OCI-LY1 (cell line): ENCODE data around the gene NPAT.
A peak's percentile ranks its signal among the peaks of the same experiment; 100 is the strongest.

Experiments
- H2AFZ ChIP-seq: fragments of 200-600 bp; sonication (generic), shearing (Covaris generic); 2 replicates; pipeline ENCODE4 v1.6.0; 2014; ENCODE audit warnings: antibody characterized with exemption, mild to moderate bottlenecking, low read length
- H3F3A ChIP-seq: fragments of 200-600 bp; sonication (generic), shearing (Covaris generic); 2 replicates; pipeline ENCODE4 v1.6.0; 2014; ENCODE audit warnings: mild to moderate bottlenecking, antibody characterized with exemption, low read length, moderate library complexity; ENCODE audit not compliant: insufficient read depth
- H3K27ac ChIP-seq: fragments of 200-600 bp; sonication (generic); 2 replicates; pipeline ENCODE4 v1.5.1; 2014; ENCODE audit warnings: low read length, mixed run types, mild to moderate bottlenecking, low read depth; ENCODE audit not compliant: poor library complexity, severe bottlenecking
- H3K27me3 ChIP-seq: fragments of 200-600 bp; sonication (generic); 2 replicates; pipeline ENCODE4 v1.6.0; 2014; ENCODE audit warnings: antibody characterized with exemption, mild to moderate bottlenecking, low read length, moderate library complexity; ENCODE audit not compliant: insufficient read depth
- H3K36me3 ChIP-seq: fragments of 200-600 bp; sonication (generic); 2 replicates; pipeline ENCODE4 v1.6.1; 2014; ENCODE audit warnings: mild to moderate bottlenecking, antibody characterized with exemption, low read length, moderate library complexity, mixed read lengths; ENCODE audit not compliant: insufficient read depth
- H3K4me1 ChIP-seq: fragments of 200-600 bp; sonication (generic); 2 replicates; pipeline ENCODE4 v1.5.1; 2014; ENCODE audit warnings: mild to moderate bottlenecking, low read length, moderate library complexity; ENCODE audit not compliant: insufficient read depth, severe bottlenecking
- H3K4me2 ChIP-seq: fragments of 200-600 bp; sonication (generic), shearing (Covaris generic); 2 replicates; pipeline ENCODE4 v1.6.1; 2014; ENCODE audit warnings: low read length
- H3K4me3 ChIP-seq: fragments of 200-600 bp; sonication (generic); 2 replicates; pipeline ENCODE4 v1.5.1; 2014; ENCODE audit warnings: low read length, low read depth, mild to moderate bottlenecking, mixed read lengths; ENCODE audit not compliant: poor library complexity, severe bottlenecking
- H3K79me2 ChIP-seq: fragments of 200-600 bp; shearing (Covaris generic); 2 replicates; pipeline ENCODE4 v1.6.1; 2016; ENCODE audit warnings: mixed run types, low read length, mixed read lengths; ENCODE audit not compliant: insufficient read depth
- H3K9ac ChIP-seq: fragments of 200-600 bp; sonication (generic), shearing (Covaris generic); 2 replicates; pipeline ENCODE4 v1.6.1; 2014; ENCODE audit warnings: mild to moderate bottlenecking, low read length, mixed read lengths
- H3K9me2 ChIP-seq: fragments of 200-600 bp; sonication (generic), shearing (Covaris generic); 2 replicates; pipeline ENCODE4 v1.6.1; 2014; ENCODE audit warnings: low read depth, mild to moderate bottlenecking, low read length, mixed read lengths
- H3K9me3 ChIP-seq: fragments of 200-600 bp; shearing (Covaris generic); 2 replicates; pipeline ENCODE4 v1.6.1; 2014; ENCODE audit warnings: low read length, mixed read lengths
- H4K20me1 ChIP-seq: fragments of 200-600 bp; sonication (generic), shearing (Covaris generic); 2 replicates; pipeline ENCODE4 v1.6.0; 2016; ENCODE audit warnings: mild to moderate bottlenecking, low read length; ENCODE audit not compliant: insufficient read depth
- EZH2 ChIP-seq: fragments of 200-600 bp; sonication (generic), shearing (Covaris generic); IDR thresholded peaks from 2 replicates; pipeline ENCODE4 v1.8.0; 2017; ENCODE audit warnings: borderline replicate concordance, mixed run types, mild to moderate bottlenecking, antibody characterized with exemption, low read length, moderate library complexity, mixed read lengths
- TF ChIP-seq, protein P1 (sequence below): fragments of 200-600 bp; sonication (generic), shearing (Covaris generic); IDR thresholded peaks from 2 replicates; pipeline ENCODE4 v1.5.1; 2017; ENCODE audit warnings: mild to moderate bottlenecking, antibody characterized with exemption, low read length, moderate library complexity, mixed read lengths

Gene NPAT

DNA sequence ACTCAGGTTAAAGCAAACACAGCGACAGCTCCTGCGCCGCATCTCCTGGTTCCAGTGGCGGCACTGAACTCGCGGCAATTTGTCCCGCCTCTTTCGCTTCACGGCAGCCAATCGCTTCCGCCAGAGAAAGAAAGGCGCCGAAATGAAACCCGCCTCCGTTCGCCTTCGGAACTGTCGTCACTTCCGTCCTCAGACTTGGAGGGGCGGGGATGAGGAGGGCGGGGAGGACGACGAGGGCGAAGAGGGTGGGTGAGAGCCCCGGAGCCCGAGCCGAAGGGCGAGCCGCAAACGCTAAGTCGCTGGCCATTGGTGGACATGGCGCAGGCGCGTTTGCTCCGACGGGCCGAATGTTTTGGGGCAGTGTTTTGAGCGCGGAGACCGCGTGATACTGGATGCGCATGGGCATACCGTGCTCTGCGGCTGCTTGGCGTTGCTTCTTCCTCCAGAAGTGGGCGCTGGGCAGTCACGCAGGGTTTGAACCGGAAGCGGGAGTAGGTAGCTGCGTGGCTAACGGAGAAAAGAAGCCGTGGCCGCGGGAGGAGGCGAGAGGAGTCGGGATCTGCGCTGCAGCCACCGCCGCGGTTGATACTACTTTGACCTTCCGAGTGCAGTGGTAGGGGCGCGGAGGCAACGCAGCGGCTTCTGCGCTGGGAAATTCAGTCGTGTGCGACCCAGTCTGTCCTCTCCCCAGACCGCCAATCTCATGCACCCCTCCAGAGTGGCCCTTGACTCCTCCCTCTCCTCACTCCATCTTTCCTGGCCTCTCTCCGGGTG is at the start of gene NPAT, which contains the start of gene ATM:
TSS of gene NPAT (minus strand) at position 65 of the 774 bp plus-strand sequence. CDS start 102 bp downstream, outside the sequence.
TSS of gene ATM (plus strand) at position 494 of the 774 bp plus-strand sequence. CDS start 4,558 bp downstream, outside the sequence.
- H3K36me3 ChIP-seq, result peaks cover 44% of the 10 kb centered on the region
- peaks cover 51% of the 10 kb centered on the region for H3K4me1 ChIP-seq
- H3K9ac ChIP-seq, result peak within 1 kb of the TSS; percentile 93
- no peaks in the 10 kb centered on the region for H4K20me1 ChIP-seq
- no peaks in the 10 kb centered on the region for H3K9me3 ChIP-seq
- H3K27ac ChIP-seq, result peak within 1 kb of the TSS; percentile 91
- H3K9me2 ChIP-seq, result no peaks in the 10 kb centered on the region
- H3K27me3 ChIP-seq, result no peaks in the 10 kb centered on the region
- no peak for TF ChIP-seq EZH2
- TF ChIP-seq, protein P1, sequence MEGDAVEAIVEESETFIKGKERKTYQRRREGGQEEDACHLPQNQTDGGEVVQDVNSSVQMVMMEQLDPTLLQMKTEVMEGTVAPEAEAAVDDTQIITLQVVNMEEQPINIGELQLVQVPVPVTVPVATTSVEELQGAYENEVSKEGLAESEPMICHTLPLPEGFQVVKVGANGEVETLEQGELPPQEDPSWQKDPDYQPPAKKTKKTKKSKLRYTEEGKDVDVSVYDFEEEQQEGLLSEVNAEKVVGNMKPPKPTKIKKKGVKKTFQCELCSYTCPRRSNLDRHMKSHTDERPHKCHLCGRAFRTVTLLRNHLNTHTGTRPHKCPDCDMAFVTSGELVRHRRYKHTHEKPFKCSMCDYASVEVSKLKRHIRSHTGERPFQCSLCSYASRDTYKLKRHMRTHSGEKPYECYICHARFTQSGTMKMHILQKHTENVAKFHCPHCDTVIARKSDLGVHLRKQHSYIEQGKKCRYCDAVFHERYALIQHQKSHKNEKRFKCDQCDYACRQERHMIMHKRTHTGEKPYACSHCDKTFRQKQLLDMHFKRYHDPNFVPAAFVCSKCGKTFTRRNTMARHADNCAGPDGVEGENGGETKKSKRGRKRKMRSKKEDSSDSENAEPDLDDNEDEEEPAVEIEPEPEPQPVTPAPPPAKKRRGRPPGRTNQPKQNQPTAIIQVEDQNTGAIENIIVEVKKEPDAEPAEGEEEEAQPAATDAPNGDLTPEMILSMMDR, result peak; percentile 88
- H3K79me2 ChIP-seq, result peaks cover 79% of the 10 kb centered on the region
- peak within 1 kb of the TSS; percentile 95 for H3K4me2 ChIP-seq
- H3F3A ChIP-seq, result no peaks in the 10 kb centered on the region
- H2AFZ ChIP-seq, result 0 out of 2 replicates have a peak within 1 kb of the TSS, but pooled peaks have one; percentile 29
- peak within 1 kb of the TSS; percentile 81 for H3K4me3 ChIP-seq

DNA sequence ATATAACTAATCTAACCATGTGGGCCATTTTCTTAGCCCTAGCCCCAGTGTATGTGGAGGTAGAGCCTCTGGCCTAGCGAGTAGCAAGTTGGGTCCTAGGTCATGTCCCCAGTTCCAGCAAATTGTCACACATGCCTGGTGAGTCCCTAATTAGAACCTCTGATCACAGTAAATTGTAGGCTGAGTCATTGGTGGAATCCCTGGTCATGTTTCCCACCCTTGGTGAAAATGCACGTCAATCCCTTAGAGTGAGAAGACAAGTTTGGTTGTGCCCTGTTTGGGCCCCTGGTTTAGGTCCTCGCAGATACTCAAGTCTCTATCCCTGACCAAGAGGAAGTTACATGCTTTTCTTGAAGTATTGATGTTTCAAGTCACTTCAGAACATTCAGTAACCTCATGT is 47.1 kb upstream of the NPAT start:
- Histone ChIP-seq H3K4me1 (no peaks in the 10 kb centered on the region), H3K9me3 (0 out of 2 replicates have a peak, but pooled peaks cover 2% of the 10 kb centered on the region), H3K9me2 (no peaks in the 10 kb centered on the region; the same call in 1 of the 2 replicates), H3K4me3 (no peak overlapping the region), H4K20me1 (no peaks in the 10 kb centered on the region), H3F3A (no peaks in the 10 kb centered on the region), H3K27ac (no peak overlapping the region), H3K4me2 (no peak overlapping the region), H3K27me3 (no peaks in the 10 kb centered on the region), H2AFZ (no peak overlapping the region), H3K79me2 (no peaks in the 10 kb centered on the region), H3K9ac (no peak overlapping the region), H3K36me3 (peaks cover 70% of the 10 kb centered on the region)
- TF ChIP-seq, protein P1, result no peak

DNA sequence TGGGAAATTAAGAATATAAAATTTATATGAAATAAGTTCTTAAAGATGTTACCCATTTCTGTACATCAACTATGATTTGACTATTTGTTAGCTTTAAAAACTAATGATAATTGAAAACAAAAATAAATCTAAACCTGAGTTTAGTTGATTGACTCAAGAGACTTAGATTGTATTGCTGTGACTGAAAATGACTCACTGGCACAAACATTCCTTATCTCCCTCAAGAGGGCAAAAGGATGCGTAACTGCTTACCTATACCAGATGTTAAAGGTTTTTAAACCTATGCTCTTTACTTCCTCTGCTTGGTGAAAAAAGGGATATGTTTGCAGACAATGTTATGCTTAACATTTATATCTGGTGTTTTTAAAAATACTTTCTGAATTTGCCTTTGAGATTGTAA is 30.7 kb upstream of the NPAT start:
- Histone ChIP-seq H3K9me3 (no peaks in the 10 kb centered on the region), H3K79me2 (no peaks in the 10 kb centered on the region), H3K4me1 (no peaks in the 10 kb centered on the region), H3F3A (no peaks in the 10 kb centered on the region), H3K4me2 (no peak overlapping the region), H3K27ac (no peak overlapping the region), H3K9ac (no peak overlapping the region), H4K20me1 (no peaks in the 10 kb centered on the region), H3K9me2 (no peaks in the 10 kb centered on the region), H3K4me3 (no peak overlapping the region), H2AFZ (no peak overlapping the region), H3K36me3 (peaks cover 92% of the 10 kb centered on the region), H3K27me3 (no peaks in the 10 kb centered on the region)
- TF ChIP-seq EZH2, result no peak
- TF ChIP-seq, protein P1, result no peak
